Cerebellar cortex (tissue), 1 donor: Measurements from ENCODE around the gene AKR1C4.
"Not testable (repeated sequence)": the region's sequence is repeated elsewhere in the genome, so short reads cannot be mapped to it uniquely, and the experiment has no call there.

Source experiments
- DNase-seq: peaks from one replicate; pipeline ENCODE4 v3.0.0-alpha.2; 2015; ENCODE audit warnings: low spot score

Gene AKR1C4

GRCh38 chr10:5196702-5197113, at the start of gene AKR1C4:
AKR1C4 (plus strand) TSS chr10:5196837; CDS start chr10:5196868, 31 bp downstream.
- no peak for DNase-seq

- no peak for DNase-seq
These were observed 49.8 kb upstream of the AKR1C4 start for GRCh38 chr10:5146920-5147254.

- DNase-seq, result no peak
These were observed 49.2 kb upstream of the AKR1C4 start for GRCh38 chr10:5147255-5147980.

- DNase-seq, result no peak
These were observed 48.5 kb upstream of the AKR1C4 start for GRCh38 chr10:5147981-5148677.

- no peak for DNase-seq
These were observed 48.0 kb upstream of the AKR1C4 start for GRCh38 chr10:5148678-5149032.

GRCh38 chr10:5151076-5151475, 45.6 kb upstream of the AKR1C4 start:
- no peak for DNase-seq

- DNase-seq, result no peak
These were observed 40.7 kb upstream of the AKR1C4 start for GRCh38 chr10:5155951-5156350.

GRCh38 chr10:5157501-5157900, 39.1 kb upstream of the AKR1C4 start:
- DNase-seq, result no peak

- no peak for DNase-seq
These were observed 37.5 kb upstream of the AKR1C4 start for GRCh38 chr10:5159126-5159525.

- DNase-seq, result no peak
These were observed 33.1 kb upstream of the AKR1C4 start for GRCh38 chr10:5163487-5163886.

GRCh38 chr10:5165738-5166137, 30.9 kb upstream of the AKR1C4 start:
- DNase-seq, result no peak

- no peak for DNase-seq
These were observed 27.7 kb upstream of the AKR1C4 start for GRCh38 chr10:5168897-5169420.

GRCh38 chr10:5175581-5175980, 21.1 kb upstream of the AKR1C4 start:
- DNase-seq, result not testable (repeated sequence)

GRCh38 chr10:5180503-5180902, 16.1 kb upstream of the AKR1C4 start:
- DNase-seq, result not testable (repeated sequence)

- DNase-seq, result no peak
These were observed 12.7 kb upstream of the AKR1C4 start for GRCh38 chr10:5183923-5184322.

- DNase-seq, result no peak
These were observed 11.5 kb upstream of the AKR1C4 start, which contains the start of gene AKR1C8 for GRCh38 chr10:5184987-5185775. AKR1C8 (minus strand) TSS chr10:5185150; CDS start chr10:5185104, 46 bp downstream.

GRCh38 chr10:5187867-5188266, 8.8 kb upstream of the AKR1C4 start:
- DNase-seq, result no peak

- DNase-seq, result no peak
These were observed 8.3 kb upstream of the AKR1C4 start for GRCh38 chr10:5188358-5188757.

- DNase-seq, result no peak
These were observed 2.2 kb upstream of the AKR1C4 start for GRCh38 chr10:5194431-5194830.

GRCh38 chr10:5195727-5196374, 786 bp upstream of the AKR1C4 start:
- DNase-seq, result no peak

GRCh38 chr10:5198386-5198785, 1.7 kb downstream of the AKR1C4 start:
- no peak for DNase-seq

GRCh38 chr10:5199398-5199797, 2.8 kb downstream of the AKR1C4 start:
- DNase-seq, result no peak
